AG04450 (cell line): ENCODE data around the gene STK32C. TPM values are rescaled to one million over a fixed set of nuclear protein-coding genes. Genes with fewer than 3 reads are reported as not detected.
"Not testable (repeated sequence)": the region's sequence is repeated elsewhere in the genome, so short reads cannot be mapped to it uniquely, and the experiment has no call there.

Experiments
- CTCF ChIA-PET: fragments of 300-600, 350-600 bp; formaldehyde crosslinking; extraction: SDS; loops from one replicate; lab custom pipeline; 2022; ENCODE audit warnings: antibody characterized with exemption, inconsistent platforms; lab: Charles Lee
- POLR2A ChIA-PET: fragments of 350-600 bp; formaldehyde crosslinking; extraction: SDS; loops from one replicate; lab custom pipeline; 2021; ENCODE audit warnings: antibody characterized with exemption, inconsistent platforms; lab: Yijun Ruan, JAX
- DNase-seq: peaks from one replicate; pipeline ENCODE4 v3.0.0-alpha.2; 2011; ENCODE audit warnings: low read depth, low spot score
- H3K27ac ChIP-seq: one replicate; pipeline ENCODE4 v1.5.1; 2012; ENCODE audit warnings: low read depth, low read length, control low read depth
- H3K27me3 ChIP-seq: one replicate; pipeline ENCODE4 v1.6.0; 2012; ENCODE audit warnings: low read length; ENCODE audit not compliant: control insufficient read depth, insufficient read depth
- H3K4me3 ChIP-seq: 2 replicates; pipeline ENCODE4 v1.5.1; 2011; ENCODE audit warnings: mild to moderate bottlenecking, low read depth, low read length, control low read depth
- H3K9me3 ChIP-seq: 2 replicates; pipeline ENCODE4 v1.5.1; 2012; ENCODE audit warnings: low read length; ENCODE audit not compliant: control insufficient read depth, insufficient read depth
- CTCF ChIP-seq: IDR thresholded peaks from 2 replicates; pipeline ENCODE4 v1.5.1; 2011; ENCODE audit warnings: low read depth, low read length, control low read depth, inconsistent platforms
- polyA plus RNA-seq: library from polyadenylated mRNA; depleted of rRNA; stranded (reverse); fragments of >200 nt; gene quantifications from 2 replicates; pipeline ENCODE4 v1.2.3, GENCODE V29; 2011

STK32C gene
- polyA plus RNA-seq, 1 experiment: 5.3 TPM

GRCh38 chr10:132162021-132162531 is 145.7 kb downstream of the STK32C start:
- ChIA-PET POLR2A (no interaction called here), CTCF (interaction anchor here (0.9 kb wide), 1 partner anchor 189 kb away, joined by 4 read pairs; no protein-coding TSS in a partner anchor)
- peaks cover 13% of the 10 kb centered on the region for H3K27me3 ChIP-seq
- H3K27ac ChIP-seq: no peak overlapping the region
- TF ChIP-seq CTCF: no peak
- H3K9me3 ChIP-seq: no peaks in the 10 kb centered on the region; the same call in 1 of the 2 replicates
- H3K4me3 ChIP-seq: no peak overlapping the region
- no peak for DNase-seq

- CTCF ChIA-PET, DNase-seq, H3K4me3 ChIP-seq, H3K27ac ChIP-seq, H3K9me3 ChIP-seq, POLR2A ChIA-PET: not testable (repeated sequence)
- H3K27me3 ChIP-seq: peaks cover 13% of the 10 kb centered on the region
Measured at GRCh38 chr10:132160834-132161622, 146.7 kb downstream of the STK32C start.

GRCh38 chr10:132160231-132160630 is 147.5 kb downstream of the STK32C start:
- H3K27me3 ChIP-seq, DNase-seq, H3K9me3 ChIP-seq, H3K27ac ChIP-seq, CTCF ChIA-PET, H3K4me3 ChIP-seq, POLR2A ChIA-PET: not testable (repeated sequence)

- H3K9me3 ChIP-seq, H3K4me3 ChIP-seq, H3K27me3 ChIP-seq, DNase-seq, H3K27ac ChIP-seq, POLR2A ChIA-PET, CTCF ChIA-PET: not testable (repeated sequence)
Measured at GRCh38 chr10:132159302-132160230, 148.2 kb downstream of the STK32C start.

GRCh38 chr10:132158823-132159222 is 148.9 kb downstream of the STK32C start:
- ChIA-PET POLR2A (no interaction called here), CTCF (no interaction called here)
- Histone ChIP-seq H3K4me3 (no peak overlapping the region), H3K27me3 (peaks cover 5% of the 10 kb centered on the region), H3K9me3 (no peaks in the 10 kb centered on the region; the same call in 1 of the 2 replicates), H3K27ac (no peak overlapping the region)
- DNase-seq: no peak
- TF ChIP-seq CTCF: no peak

- DNase-seq: no peak
- TF ChIP-seq CTCF: no peak
- no peak overlapping the region for H3K4me3 ChIP-seq
- CTCF ChIA-PET: interaction anchor here (1.2 kb wide), 1 partner anchor 16 kb away, joined by 4 read pairs; no protein-coding TSS in a partner anchor
- H3K27ac ChIP-seq: no peak overlapping the region
- POLR2A ChIA-PET: no interaction called here
- no peaks in the 10 kb centered on the region; the same call in 1 of the 2 replicates for H3K9me3 ChIP-seq
- peaks cover 5% of the 10 kb centered on the region for H3K27me3 ChIP-seq
Measured at GRCh38 chr10:132158122-132158741, 149.5 kb downstream of the STK32C start.
